RPMI7951 (cell line): ENCODE data around the gene CLEC16A. TPM values are rescaled to one million over a fixed set of nuclear protein-coding genes. Genes with fewer than 3 reads are reported as not detected.
A peak's percentile ranks its signal among the peaks of the same experiment; 100 is the strongest.

Experiments used
- DNase-seq: peaks from one replicate; pipeline ENCODE4 v3.0.0-alpha.2; 2012; ENCODE audit warnings: low read depth
- total RNA-seq: library from RNA; depleted of rRNA; stranded (reverse); fragments of >200 nt; shearing (Covaris generic); gene quantifications from 2 replicates; pipeline ENCODE4 v1.2.3, GENCODE V29; 2014

The CLEC16A gene
- total RNA-seq, 1 experiment from 2014 or later: 8.8 TPM

DNA sequence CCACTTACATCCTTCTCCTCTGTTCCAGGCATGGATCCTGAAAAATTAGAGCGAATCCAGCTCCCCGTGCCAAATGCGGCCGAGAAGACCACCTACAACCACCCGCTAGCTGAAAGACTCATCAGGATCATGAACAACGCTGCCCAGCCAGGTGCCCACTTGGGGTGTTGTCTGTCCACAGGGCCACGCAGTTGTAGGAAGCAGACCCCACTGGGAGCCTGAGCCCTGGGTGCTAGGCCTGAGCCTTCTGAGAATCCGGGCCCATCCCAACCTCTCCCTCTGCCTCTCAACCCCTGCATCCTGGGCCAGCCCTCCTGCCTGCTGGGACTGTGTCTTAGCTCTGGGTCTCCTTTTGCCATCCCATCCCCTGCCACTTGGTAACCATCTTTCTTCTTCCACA is 95.4 kb downstream of the CLEC16A start:
- no peak for DNase-seq

DNA sequence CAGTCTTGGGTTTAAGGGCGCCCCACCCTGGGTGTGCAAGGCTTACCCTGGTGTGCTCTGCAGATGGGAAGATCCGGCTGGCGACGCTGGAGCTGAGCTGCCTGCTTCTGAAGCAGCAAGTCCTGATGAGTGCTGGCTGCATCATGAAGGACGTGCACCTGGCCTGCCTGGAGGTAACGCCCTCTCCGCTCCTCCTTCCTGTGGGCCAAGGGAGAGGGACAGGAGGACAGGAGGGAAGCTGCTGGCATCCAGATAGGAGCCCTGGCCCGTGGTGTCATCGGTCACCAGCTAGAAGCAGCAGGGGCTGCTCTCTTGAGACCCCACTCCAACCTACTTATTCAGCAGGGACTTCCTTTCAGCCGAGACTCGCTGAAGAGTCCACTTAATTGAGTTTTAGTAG is 97.8 kb downstream of the CLEC16A start:
- DNase-seq: no peak

DNA sequence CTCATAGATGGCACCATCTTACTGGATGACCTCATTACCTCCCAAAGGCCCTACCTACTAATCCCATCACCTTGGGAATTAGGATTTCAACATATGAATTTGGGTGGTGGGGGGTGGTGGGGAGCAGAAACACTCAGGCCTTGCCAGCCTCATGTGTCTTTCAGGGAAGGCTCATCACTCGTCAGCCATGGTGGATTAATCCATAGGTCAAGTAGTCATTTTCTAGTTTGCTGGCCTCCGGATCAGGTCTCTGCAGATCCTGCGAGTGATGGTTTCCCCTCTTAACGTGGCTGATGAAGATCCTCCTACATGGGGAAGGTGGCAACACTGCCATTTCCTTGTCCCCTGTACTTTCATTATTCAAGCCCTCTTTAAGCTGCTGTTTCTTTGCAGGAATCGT is 101.1 kb downstream of the CLEC16A start:
- no peak for DNase-seq

DNA sequence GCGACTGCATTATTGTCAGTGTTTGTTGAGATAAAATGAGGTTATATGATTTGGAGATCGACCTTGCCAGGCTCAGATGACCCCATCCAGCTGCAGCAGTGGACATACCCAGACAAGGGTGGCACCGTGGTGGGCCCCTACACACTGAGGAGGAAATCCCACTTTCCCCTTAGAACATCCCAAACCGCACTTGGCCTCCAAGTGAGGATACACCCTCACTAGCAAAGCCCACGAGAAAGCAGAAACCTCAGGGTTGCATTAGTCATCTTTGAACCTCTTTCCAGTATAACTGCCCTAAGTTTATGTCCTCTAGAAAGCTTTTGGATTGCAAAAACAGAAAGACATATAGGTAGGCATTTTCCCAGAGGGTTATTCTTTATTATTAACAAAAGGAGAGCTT is 101.5 kb downstream of the CLEC16A start:
- DNase-seq: peak; percentile 61

DNA sequence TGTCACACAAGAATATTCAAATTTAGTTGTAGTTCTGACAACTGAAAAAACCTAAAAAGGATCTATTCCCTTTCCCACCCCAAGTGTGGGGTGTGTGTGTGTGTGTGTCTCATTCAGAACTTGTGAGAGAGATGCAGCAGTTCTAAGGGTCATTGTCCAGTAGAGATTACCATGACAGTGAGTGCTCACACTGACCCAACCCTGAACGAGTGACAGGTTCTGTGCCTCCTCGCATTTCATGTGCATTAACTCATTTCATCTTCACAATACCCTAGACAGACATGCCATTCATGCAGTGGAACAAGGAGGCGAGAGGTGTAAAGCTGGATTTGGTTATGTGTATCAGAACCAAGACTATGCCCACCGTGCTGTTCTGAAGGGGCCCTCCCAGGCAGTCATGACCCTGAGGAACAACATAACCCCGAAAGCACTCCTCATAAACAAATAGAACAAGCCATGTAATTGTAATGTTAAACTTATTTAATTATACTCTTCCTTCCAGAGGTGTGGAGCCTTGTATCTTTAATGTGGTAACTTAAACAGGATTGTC is 102.1 kb downstream of the CLEC16A start:
- DNase-seq: no peak

DNA sequence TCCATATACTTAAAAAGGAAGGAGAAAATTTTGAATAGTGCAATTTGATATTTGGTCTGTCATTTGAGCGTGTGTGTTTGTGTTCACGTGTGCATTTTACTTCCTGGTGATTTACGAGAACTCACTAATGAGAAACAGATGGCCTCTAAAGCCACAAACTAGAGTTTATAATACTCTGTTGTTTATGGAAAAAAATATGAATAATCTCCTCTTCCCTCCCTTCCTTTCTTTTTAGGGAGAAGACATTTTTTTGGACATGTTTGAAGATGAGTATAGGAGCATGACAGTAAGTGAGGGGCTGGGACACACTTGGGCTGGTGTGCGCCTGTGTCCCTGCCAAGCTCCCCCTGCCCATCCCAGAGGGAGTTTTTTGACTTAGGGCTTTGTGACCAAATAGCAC is 102.7 kb downstream of the CLEC16A start:
- peak; percentile 85 for DNase-seq

DNA sequence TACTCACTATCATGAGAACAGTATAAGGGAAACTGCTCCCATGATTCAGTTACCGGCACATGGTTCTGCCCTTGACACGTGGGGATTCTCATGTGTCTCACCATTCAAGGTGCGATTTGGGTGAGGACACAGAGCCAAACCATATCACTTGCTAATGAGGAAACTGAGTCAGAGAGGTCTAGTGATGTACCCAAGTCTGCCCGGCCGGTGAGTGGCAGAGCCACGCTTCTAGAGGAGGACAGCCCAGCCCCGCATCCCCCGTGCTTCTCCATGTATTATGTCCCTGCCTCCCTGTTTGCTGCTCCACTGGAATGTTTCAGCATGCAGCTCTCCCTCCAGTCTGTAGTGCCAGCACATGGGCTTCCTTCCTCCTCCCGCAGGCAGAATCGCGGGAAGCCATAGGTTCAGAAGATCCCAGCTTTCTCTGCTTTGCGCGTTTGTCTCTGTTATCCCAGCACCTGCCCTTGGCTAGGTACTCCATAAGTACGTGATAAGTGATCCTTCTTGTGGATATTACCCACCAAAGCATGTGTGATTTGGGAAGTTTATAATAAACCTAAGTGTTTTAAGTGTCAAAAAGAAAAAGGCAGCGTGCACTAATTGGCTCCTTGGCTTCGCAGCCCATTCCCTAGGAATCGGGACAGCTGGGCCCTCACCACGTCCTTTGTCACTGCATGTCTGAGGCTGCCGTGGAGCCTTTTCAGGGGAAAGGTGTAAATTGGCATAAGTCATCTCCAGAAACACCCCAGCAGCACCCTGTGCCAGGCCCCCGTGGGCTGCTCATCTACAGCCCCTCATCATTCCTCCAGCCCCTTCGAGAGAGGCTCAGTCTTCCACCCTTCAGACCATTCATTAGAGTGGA is 103.8 kb downstream of the CLEC16A start:
- no peak for DNase-seq

DNA sequence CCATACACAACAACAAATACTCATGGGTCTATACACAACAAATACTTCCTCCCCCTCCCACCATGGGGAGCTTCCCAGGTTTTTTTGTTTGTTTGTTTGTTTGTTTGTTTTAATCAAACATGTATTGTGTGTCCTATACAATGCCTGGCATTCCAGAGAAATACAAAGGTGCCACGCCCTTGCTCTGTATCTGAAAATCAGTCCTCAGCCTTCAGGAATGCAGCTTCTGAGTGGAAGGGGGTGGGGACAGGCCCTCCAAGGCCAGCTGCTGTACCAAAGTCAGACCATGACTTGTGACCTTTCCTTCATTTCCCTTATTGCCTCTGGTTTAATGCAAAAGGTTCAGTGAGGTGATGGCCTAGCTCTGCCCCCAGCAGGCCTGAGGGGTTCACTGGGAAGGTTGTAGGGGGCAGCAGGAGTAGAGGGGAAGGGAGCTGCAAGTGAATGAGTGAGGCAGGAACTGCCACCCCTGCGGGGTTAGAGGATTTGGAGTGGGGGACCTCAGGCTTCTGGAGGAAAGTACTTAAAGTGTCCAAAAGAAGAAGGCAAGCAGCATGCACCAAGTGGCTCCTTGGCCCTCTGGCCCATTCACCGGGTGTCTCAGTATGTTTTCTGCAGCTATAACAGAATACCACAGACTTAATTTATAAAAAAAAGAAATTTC is 105.2 kb downstream of the CLEC16A start:
- DNase-seq: peak; percentile 39

DNA sequence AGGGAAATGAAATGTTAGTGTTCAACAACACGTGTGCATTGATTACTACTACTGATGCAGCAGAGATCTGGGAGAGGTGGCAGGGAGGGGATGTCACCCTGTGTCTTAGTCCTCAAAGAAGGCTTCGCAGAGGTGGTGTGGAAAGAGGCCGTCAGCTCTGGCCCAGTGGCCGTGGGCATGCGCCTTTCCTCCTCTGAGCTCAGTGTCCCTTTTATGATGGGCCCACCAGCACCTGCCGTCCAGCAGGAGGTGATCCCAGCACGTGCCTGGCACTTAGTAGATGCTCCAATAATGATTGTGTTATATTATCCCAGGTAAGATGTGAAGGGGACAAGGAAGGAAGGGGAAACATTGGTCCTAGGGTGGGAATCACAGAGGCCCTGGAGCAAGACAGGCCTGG is 106.2 kb downstream of the CLEC16A start:
- DNase-seq: no peak

DNA sequence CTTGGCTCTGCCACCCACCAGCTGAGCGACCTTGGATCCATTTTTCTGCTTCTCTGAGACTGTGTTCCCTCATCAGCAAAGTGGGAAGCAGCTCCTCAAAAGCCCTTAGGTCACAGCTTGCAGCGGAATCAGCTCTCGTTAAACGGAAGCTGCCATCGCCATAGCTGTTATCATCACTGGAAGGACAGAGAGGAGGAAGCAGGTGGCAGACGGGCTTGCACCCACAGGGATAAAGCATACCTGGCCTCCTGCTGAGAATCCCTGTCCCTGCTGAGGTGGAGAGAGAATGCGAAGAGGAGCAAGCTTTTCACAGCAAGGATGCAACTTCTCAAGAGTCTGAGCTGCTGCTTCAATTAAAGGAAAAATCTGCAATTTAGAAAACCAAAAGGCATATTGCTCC is 106.6 kb downstream of the CLEC16A start:
- no peak for DNase-seq

DNA sequence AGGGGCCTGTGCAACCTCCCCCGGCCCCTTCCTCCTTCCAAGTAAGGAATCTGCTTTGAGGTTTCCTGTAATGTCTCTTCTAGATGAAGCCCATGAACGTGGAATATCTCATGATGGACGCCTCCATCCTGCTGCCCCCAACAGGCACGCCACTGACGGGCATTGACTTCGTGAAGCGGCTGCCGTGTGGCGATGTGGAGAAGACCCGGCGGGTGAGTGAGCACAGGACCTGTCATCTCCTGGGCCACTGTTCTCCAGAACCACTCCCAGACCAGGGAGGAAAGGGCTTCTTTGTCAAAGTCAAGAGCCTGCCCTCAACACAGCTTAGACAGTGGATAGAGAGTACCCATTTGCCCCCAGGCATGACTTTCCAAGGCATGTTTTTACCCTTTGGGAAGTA is 107.1 kb downstream of the CLEC16A start:
- no peak for DNase-seq

DNA sequence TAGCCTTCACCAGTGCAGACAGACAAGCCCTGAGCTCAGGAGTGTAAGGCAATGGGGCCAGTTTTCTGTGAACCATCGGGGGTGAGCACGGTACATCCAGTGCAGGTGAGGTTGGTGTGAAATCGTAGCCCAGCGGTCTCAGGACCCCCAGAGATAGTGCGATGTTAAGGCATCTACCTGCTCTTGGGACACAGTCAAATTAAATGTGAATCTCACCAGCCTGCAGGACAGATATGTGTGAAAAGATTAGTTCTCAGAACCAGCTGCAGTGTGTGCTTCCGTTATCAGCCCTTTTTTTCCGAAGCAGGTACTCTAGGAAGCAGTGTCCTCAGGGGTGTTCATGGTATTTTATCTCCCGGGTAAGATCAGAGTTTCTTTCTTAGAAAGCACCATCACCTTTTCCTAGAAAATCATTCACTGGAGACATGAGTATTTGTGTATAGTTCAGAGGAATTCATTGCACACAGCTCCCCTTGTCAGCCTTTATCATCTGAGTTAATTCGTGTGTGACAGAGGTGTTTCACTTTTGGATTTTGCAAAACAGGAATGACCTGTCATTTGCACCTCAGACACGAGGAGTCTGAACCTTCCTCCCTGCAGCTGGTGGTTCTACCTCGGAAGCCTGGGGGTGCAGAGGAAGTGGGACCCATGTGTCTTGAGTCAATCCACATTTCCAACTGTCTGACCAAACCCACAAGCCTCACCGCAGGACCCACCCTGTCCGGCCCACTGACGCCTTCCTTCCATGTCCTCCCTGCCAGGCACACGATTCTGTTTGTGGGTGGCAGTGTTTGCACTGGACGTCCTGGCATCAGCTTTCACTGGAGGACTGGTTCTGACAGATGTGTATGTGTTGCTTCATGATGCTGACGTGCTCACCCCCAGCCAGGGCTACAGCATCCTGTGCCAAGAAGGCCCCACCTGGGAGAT is 107.8 kb downstream of the CLEC16A start:
- peak; percentile 89 for DNase-seq

DNA sequence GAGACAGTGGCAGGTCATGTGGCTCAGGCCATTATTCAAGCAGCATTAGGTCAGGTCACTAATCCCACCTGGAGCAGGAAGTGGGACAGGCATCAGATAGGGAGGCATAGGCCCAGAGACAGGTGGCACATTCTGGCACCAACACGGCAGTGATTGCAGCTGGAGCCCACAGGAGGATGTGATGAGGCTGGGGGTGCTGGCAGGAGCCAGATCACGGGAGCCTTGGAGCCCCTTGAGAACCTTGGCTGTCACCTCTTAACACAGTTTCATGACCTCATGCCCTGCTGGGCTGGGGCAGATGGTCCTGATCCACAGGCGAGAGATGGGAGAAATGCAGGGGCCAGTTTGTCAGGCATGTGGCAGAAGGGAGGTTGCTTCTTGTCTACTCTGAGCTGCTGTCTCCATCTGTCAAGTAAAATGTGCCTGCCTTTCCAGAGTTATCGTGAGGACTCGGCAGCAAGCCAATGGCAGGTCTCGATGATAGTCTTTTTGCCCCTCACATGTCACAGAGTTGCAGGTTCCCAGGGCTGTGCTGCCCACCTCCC is 109.6 kb downstream of the CLEC16A start:
- no peak for DNase-seq

DNA sequence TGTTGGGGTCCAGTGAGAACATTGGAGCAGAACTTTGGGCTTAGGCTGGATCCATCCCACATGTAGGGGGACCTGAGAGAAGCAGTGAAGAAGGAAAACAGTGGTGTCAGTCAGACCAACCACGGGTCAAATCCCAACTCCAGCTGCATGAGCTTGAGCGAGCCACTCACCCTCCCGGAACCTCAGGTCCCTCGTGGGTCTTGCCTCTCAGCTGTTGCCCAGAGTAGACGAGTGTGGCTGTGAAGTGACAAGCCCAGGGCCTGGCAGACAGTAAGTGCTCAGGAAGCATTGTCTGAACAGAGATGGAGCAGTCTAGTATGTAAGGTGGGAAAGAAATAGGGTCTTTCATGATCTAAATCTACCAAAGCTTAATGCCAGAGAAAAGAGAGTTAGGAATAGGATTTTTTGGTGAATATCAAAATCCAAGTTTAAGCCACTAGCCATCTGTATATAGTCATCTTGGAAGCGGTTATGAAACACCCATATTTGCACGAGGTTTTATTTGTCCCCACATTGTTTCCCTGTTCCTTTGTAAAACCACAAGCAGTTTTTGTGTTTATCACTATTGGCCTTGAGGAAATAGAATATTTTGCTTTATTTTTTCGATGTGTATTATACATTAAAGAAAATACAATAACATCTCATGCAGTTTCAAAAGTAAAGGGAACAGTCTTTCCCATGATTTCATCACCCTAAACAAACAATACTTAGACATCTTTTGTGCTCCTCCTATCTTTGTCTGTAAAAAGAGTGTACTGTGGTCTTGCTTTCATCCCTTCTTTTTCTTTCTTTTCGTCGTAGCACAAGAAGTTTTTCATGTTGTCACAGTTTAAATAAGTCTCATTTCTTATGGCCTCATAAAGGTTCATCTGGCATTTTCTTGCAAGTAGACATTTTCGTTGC is 112.0 kb downstream of the CLEC16A start:
- DNase-seq: no peak

DNA sequence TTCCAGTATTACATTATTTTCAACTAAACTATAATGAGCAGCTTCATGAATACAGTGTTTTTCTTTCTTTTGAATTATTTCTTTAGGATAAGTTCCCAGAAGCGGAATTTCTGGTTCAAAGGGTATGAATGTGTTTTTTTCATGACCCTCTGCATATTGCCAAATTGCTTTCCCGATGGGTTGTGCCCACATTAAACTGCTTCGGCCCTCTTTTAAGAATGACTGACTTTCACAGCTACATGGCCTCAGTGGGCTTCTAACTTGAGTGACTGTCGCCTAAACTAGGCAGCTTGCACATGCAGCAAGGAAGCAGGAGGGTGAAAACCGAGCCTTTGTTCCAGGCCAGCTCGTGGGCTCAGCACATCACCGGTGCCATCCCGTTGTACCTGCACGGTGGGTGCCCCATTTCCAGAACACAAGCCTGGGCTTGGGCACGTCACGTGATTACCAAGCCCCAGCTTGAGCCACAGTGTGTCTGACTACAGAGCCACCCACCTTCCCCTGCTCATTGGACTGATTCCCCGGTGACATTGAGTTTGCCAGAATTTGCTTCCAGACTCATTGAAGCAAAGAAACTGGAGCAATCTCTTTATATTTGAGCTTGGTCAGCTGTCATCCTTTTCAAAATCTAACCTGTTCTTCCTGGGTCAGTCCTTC is 112.8 kb downstream of the CLEC16A start:
- DNase-seq: no peak

DNA sequence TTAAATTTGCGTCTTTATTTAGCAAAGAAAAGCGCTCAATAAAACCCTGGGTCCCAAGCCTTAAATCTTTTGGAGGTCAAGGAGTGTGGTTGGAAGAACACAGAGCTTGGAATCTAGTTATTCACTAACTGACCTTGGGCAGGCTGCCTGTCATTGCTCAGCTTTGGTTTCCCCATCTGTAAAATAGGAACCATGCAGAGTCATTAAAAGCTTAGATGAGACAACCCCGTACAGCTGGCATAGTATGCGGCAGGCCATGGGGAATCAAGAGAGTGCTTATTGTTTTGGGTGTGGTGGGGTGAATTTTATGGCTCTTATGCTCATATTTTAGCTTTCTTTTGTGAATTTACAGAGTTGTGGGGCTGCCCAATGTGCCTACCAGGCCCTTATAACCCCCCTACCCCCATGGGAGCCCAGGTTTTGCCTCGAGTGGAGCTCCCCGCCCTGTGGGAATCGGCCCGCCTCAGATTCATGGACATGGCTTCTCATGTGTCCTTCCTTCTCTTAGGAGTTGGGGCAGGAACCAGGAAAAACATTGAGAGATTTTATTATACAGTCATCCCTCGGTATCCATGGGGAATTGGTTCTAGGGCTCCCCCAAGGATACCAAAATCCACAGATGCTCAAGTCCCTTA is 113.5 kb downstream of the CLEC16A start:
- no peak for DNase-seq

DNA sequence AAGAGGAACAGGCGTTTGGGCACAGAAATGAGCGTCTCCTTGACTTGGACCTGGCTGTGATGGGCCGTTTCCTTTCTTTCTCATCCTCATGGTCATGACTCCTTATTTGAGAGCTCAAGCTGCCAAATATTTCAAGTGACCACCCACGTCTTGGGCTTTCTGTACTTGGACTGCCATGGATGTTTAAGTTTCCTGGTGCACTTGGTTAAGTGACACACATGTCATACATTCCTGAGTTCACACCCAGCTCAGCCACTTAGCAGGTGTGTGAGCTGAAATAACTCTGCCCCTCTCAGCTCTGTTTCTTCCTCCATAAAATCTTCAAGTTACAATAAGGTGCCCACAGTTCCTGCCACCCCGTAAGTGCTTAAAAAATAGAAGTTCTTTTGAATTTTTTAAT is 114.5 kb downstream of the CLEC16A start:
- no peak for DNase-seq

DNA sequence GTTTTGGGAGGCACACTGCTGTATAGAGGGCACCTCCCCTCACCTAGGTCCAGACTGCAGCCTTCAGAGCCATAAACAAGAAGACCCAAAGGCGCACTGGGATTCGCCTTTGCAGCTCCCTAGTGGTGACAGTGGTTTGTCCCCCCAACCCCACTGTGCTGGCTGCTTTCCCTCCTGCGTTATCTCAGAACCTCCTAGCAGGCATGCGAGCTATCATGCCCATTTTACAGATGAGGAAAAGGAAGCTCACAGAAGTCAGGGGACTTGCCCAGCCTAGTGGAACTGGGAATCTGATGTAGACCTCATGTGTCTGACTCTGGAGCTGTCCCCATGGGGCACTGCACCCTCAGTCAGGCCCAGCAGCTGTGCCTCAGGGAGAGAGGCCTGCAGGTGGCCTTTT is 115.2 kb downstream of the CLEC16A start:
- DNase-seq: no peak

DNA sequence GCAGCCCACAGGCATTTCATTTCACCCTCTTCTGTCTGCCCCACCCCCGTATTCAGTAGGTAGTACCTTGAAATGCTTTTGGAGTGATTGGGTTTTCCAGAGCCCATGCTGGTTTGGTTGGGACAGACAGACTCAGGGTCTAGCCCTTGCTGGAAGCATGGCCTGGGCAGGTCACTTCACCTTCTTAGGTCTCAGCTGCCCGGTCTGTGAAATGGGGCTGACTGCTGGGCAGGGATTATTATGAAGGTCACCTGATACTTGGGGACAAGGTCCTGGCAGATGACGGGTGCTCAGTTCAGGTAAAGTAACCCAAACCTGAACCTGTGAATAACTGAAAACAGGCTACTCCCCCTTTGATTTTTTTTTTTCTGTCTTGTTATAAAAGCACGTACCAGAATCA is 116.0 kb downstream of the CLEC16A start:
- DNase-seq: no peak

DNA sequence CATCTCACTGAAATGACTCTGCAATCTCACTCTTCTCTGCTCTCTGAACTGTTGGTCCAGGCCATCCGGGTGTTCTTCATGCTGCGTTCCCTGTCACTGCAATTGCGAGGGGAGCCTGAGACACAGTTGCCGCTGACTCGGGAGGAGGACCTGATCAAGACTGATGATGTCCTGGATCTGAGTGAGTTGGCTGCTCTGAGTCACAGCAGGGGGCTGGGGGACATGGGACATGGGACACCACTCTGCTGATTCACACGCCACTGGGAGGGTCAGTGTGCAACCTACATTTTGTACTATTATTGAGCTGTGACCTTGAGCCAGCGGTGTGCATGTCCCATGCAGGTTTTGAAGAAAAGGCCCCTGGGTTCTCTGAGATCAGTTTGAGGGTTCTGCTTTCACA is 116.5 kb downstream of the CLEC16A start:
- no peak for DNase-seq
